ENCODE results near the gene DMXL1.

GRCh38 chr5:119112151-119112550, 41.3 kb downstream of the DMXL1 start:
- TF ChIP-seq YY1 (IDR thresholded peaks at IDR 0.05; ENCODE audit: insufficient read depth, insufficient read length), result no peak
- TF ChIP-seq ZNF274 (IDR thresholded peaks at IDR 0.05; ENCODE audit: low read depth, low read length), result no peak
- TF ChIP-seq SUZ12 (IDR thresholded peaks at IDR 0.05; ENCODE audit: extremely low read depth, insufficient read depth, insufficient read length), result no peak

All from NT2/D1 (cell line).